Measurements from ENCODE around the gene HMG20A.

HMG20A gene

GRCh38 chr15:77479015-77479414, 58.3 kb downstream of the HMG20A start:
- DNase-seq = no peak

- no peak for DNase-seq
Observed at GRCh38 chr15:77480859-77481633, 60.4 kb downstream of the HMG20A start.

- no peak for DNase-seq
Observed at GRCh38 chr15:77481670-77482069, 61.0 kb downstream of the HMG20A start.

GRCh38 chr15:77482570-77482969, 61.9 kb downstream of the HMG20A start:
- DNase-seq = no peak

GRCh38 chr15:77483425-77484140, 62.9 kb downstream of the HMG20A start:
- no peak for DNase-seq

GRCh38 chr15:77484994-77485393, 64.3 kb downstream of the HMG20A start:
- DNase-seq = no peak

GRCh38 chr15:77486542-77487468, 66.1 kb downstream of the HMG20A start:
- DNase-seq = no peak

- no peak for DNase-seq
Observed at GRCh38 chr15:77487469-77487842, 66.8 kb downstream of the HMG20A start.

GRCh38 chr15:77487888-77488287, 67.2 kb downstream of the HMG20A start:
- DNase-seq = no peak

- no peak for DNase-seq
Observed at GRCh38 chr15:77489647-77490046, 69.0 kb downstream of the HMG20A start.

- DNase-seq = no peak
Observed at GRCh38 chr15:77493324-77493907, 72.7 kb downstream of the HMG20A start.

GRCh38 chr15:77494073-77494867, 73.6 kb downstream of the HMG20A start:
- DNase-seq = no peak

GRCh38 chr15:77494964-77495363, 74.3 kb downstream of the HMG20A start:
- no peak for DNase-seq

GRCh38 chr15:77495838-77496596, 75.3 kb downstream of the HMG20A start:
- DNase-seq = peak; percentile 70

- DNase-seq = peak; percentile 96
Observed at GRCh38 chr15:77496715-77497109, 76.0 kb downstream of the HMG20A start.

- DNase-seq = peak; percentile 94
Observed at GRCh38 chr15:77497110-77497737, 76.5 kb downstream of the HMG20A start.

- peak; percentile 90 for DNase-seq
Observed at GRCh38 chr15:77497942-77498361, 77.3 kb downstream of the HMG20A start.

- DNase-seq = no peak
Observed at GRCh38 chr15:77499087-77499760, 78.5 kb downstream of the HMG20A start.

GRCh38 chr15:77500989-77501388, 80.3 kb downstream of the HMG20A start:
- no peak for DNase-seq
